Caco-2 (cell line): ENCODE results near the gene THY1. TPM values are rescaled to one million over a fixed set of nuclear protein-coding genes. Genes with fewer than 3 reads are reported as not detected.

ENCODE experiments used
- BruUV-seq: library from RNA; stranded (reverse); fragments of 400-500 nt; replicated peaks from 2 replicates; lab custom pipeline; 2021; lab: Mats Ljungman, UMichigan
- CTCF ChIA-PET: fragments of 300-600 bp; sonication (Branson Sonifier 250); formaldehyde crosslinking; loops from one replicate; lab custom pipeline; 2022; ENCODE audit warnings: antibody characterized with exemption; lab: Charles Lee
- POLR2A ChIA-PET: fragments of 300-600 bp; sonication (Branson Sonifier 250); formaldehyde crosslinking; loops from one replicate; lab custom pipeline; 2022; ENCODE audit warnings: antibody characterized with exemption; lab: Charles Lee
- DNase-seq, 2 experiments: peaks; one replicate each; pipeline versions ENCODE4 v3.0.0 to v3.0.0-alpha.2; 2020 to 2022
- H3K27me3 ChIP-seq: replicated peaks from 2 replicates; pipeline ENCODE4 v1.6.0; 2011; ENCODE audit warnings: low read length; ENCODE audit not compliant: control insufficient read depth, insufficient read depth
- H3K36me3 ChIP-seq: 2 replicates; pipeline ENCODE4 v1.5.1; 2011; ENCODE audit warnings: low read length; ENCODE audit not compliant: control insufficient read depth, insufficient read depth
- H3K4me1 ChIP-seq: fragments of 250-450 bp; sonication (Bioruptor Pico); 2 replicates; pipeline ENCODE4 v1.5.1; 2020; ENCODE audit warnings: mild to moderate bottlenecking
- H3K4me3 ChIP-seq: 2 replicates; pipeline ENCODE4 v1.5.1; 2011; ENCODE audit warnings: low read depth, mild to moderate bottlenecking, control low read depth, low read length
- H3K9me3 ChIP-seq: fragments of 250-450 bp; sonication (Bioruptor Pico); 2 replicates; pipeline ENCODE4 v1.5.1; 2020; ENCODE audit warnings: mild to moderate bottlenecking, moderate library complexity
- H3K27ac Mint-ChIP-seq: one replicate; pipeline ENCODE4 v1.8.0; 2022; ENCODE audit warnings: mixed read lengths; ENCODE audit not compliant: unreplicated experiment
- H3K27me3 Mint-ChIP-seq: one replicate; pipeline ENCODE4 v1.8.0; 2022; ENCODE audit warnings: mixed read lengths; ENCODE audit not compliant: insufficient read depth, unreplicated experiment
- H3K36me3 Mint-ChIP-seq: one replicate; pipeline ENCODE4 v1.8.0; 2022; ENCODE audit warnings: mild to moderate bottlenecking, mixed read lengths; ENCODE audit not compliant: insufficient read depth, unreplicated experiment
- H3K4me1 Mint-ChIP-seq: one replicate; pipeline ENCODE4 v1.8.0; 2022; ENCODE audit warnings: low read depth, mixed read lengths; ENCODE audit not compliant: unreplicated experiment
- H3K4me3 Mint-ChIP-seq: one replicate; pipeline ENCODE4 v1.8.0; 2022; ENCODE audit warnings: mild to moderate bottlenecking, moderate library complexity, mixed read lengths; ENCODE audit not compliant: unreplicated experiment
- H3K9me3 Mint-ChIP-seq: one replicate; pipeline ENCODE4 v1.8.0; 2022; ENCODE audit warnings: mixed read lengths; ENCODE audit not compliant: unreplicated experiment
- CTCF ChIP-seq, 2 experiments: fragments of 200-600 bp in 1 of 2; IDR thresholded peaks; 1 replicate in 1 of 2; 2 replicates in 1 of 2; pipeline versions ENCODE4 v1.5.1 to v1.8.0; 2011 to 2022; ENCODE audit warnings: antibody characterized with exemption in 1 of 2, control low read depth in 1 of 2, inconsistent platforms in 1 of 2, low read depth in 1 of 2, low read length in 1 of 2, mild to moderate bottlenecking in 1 of 2, moderate library complexity in 1 of 2; ENCODE audit not compliant: insufficient read depth in 1 of 2, severe bottlenecking in 1 of 2, unreplicated experiment in 1 of 2
- intact Hi-C: fragments of 100-400 bp; cut with micrococcal nuclease; formaldehyde crosslinking; loops from one replicate; pipeline ENCODE4 v1.10.0; 2022; ENCODE audit not compliant: unreplicated experiment
- total RNA-seq: library from RNA; stranded (reverse); gene quantifications from 2 replicates; pipeline ENCODE4 v1.2.3, GENCODE V29; 2022

Gene THY1
- total RNA-seq, 1 experiment from 2014 or later: not detected

GRCh38 chr11:119447664-119448242 is 24.8 kb upstream of the THY1 start:
- Histone ChIP-seq H3K9me3 (no peaks in the 10 kb centered on the region), H3K4me1 (no peaks in the 10 kb centered on the region), H3K36me3 (no peaks in the 10 kb centered on the region), H3K27me3 (no peaks in the 10 kb centered on the region), H3K4me3 (no peak overlapping the region)
- Mint-ChIP-seq H3K9me3 (no peaks in the 10 kb centered on the region), H3K4me1 (no peaks in the 10 kb centered on the region), H3K4me3 (no peak overlapping the region), H3K36me3 (no peaks in the 10 kb centered on the region), H3K27me3 (peaks cover 8% of the 10 kb centered on the region), H3K27ac (no peak overlapping the region)
- CTCF ChIA-PET: interaction anchor here (0.9 to 1.3 kb wide), 2 partner anchors 27 to 178 kb away, joined by 3 read pairs; no protein-coding TSS in a partner anchor
- DNase-seq: no peak
- BruUV-seq: no TSS peak
- no peak for TF ChIP-seq CTCF (IDR thresholded peaks at IDR 0.05; ENCODE audit: insufficient read depth in 1 of 2, low read depth in 1 of 2, low read length in 1 of 2, severe bottlenecking in 1 of 2, unreplicated experiment in 1 of 2)
- POLR2A ChIA-PET: no interaction called here
- intact Hi-C loops: loop anchor here (5.0 kb wide), 1 partner anchor 1650 kb away; the partner anchor contains the start of gene DSCAML1

GRCh38 chr11:119446871-119447663 is 24.1 kb upstream of the THY1 start:
- TF ChIP-seq CTCF (IDR thresholded peaks at IDR 0.05; ENCODE audit: insufficient read depth in 1 of 2, low read depth in 1 of 2, low read length in 1 of 2, severe bottlenecking in 1 of 2, unreplicated experiment in 1 of 2): no peak
- Mint-ChIP-seq H3K9me3 (no peaks in the 10 kb centered on the region), H3K4me3 (no peak overlapping the region), H3K27me3 (peaks cover 5% of the 10 kb centered on the region), H3K27ac (no peak overlapping the region), H3K4me1 (no peaks in the 10 kb centered on the region), H3K36me3 (no peaks in the 10 kb centered on the region)
- CTCF ChIA-PET: interaction anchor here (1.3 kb wide), 1 partner anchor 28 kb away, joined by 3 read pairs; no protein-coding TSS in a partner anchor
- no peaks in the 10 kb centered on the region for H3K9me3 ChIP-seq
- intact Hi-C loops: loop anchor here (5.0 kb wide), 1 partner anchor 1650 kb away; the partner anchor contains the start of gene DSCAML1
- POLR2A ChIA-PET: no interaction called here
- no TSS peak for BruUV-seq
- no peak for DNase-seq
- no peak overlapping the region for H3K4me3 ChIP-seq
- H3K4me1 ChIP-seq: no peaks in the 10 kb centered on the region
- H3K27me3 ChIP-seq: no peaks in the 10 kb centered on the region
- no peaks in the 10 kb centered on the region for H3K36me3 ChIP-seq

- Histone ChIP-seq H3K36me3 (no peaks in the 10 kb centered on the region), H3K9me3 (no peaks in the 10 kb centered on the region), H3K4me3 (no peak overlapping the region), H3K4me1 (peaks cover 1% of the 10 kb centered on the region; the same call in 1 of the 2 replicates), H3K27me3 (no peaks in the 10 kb centered on the region)
- Mint-ChIP-seq H3K36me3 (no peaks in the 10 kb centered on the region), H3K27ac (no peak overlapping the region), H3K4me1 (no peaks in the 10 kb centered on the region), H3K27me3 (peaks cover 5% of the 10 kb centered on the region), H3K9me3 (no peaks in the 10 kb centered on the region), H3K4me3 (no peak overlapping the region)
- no peak for DNase-seq
- intact Hi-C loops: loop anchor here (5.0 kb wide), 1 partner anchor 1649 kb away; the partner anchor contains the start of gene DSCAML1
- no TSS peak for BruUV-seq
- TF ChIP-seq CTCF (IDR thresholded peaks at IDR 0.05; ENCODE audit: insufficient read depth in 1 of 2, low read depth in 1 of 2, low read length in 1 of 2, severe bottlenecking in 1 of 2, unreplicated experiment in 1 of 2): no peak
- ChIA-PET CTCF (interaction anchor here (1.3 kb wide), 1 partner anchor 28 kb away, joined by 3 read pairs; no protein-coding TSS in a partner anchor), POLR2A (no interaction called here)
These were observed 23.5 kb upstream of the THY1 start for GRCh38 chr11:119446434-119446833.
